H9 (cell line): ENCODE data around the gene RNF32. TPM values are rescaled to one million over a fixed set of nuclear protein-coding genes. Genes with fewer than 3 reads are reported as not detected.

ENCODE experiments used
- DNase-seq: peaks from one replicate; pipeline ENCODE4 v3.0.0-alpha.2; 2017
- H2AFZ ChIP-seq: one replicate; pipeline ENCODE4 v1.6.1; 2013; ENCODE audit warnings: mild to moderate bottlenecking, low read length, control low read depth, moderate library complexity
- H2AK5ac ChIP-seq: 2 replicates; pipeline ENCODE4 v1.6.1; 2013; ENCODE audit warnings: low read length, control low read depth, mixed read lengths; ENCODE audit not compliant: insufficient read length
- H2BK120ac ChIP-seq: one replicate; pipeline ENCODE4 v1.6.1; 2013; ENCODE audit warnings: low read depth, mild to moderate bottlenecking, low read length, control low read depth, inconsistent platforms; ENCODE audit not compliant: poor library complexity, severe bottlenecking
- H2BK12ac ChIP-seq: 2 replicates; pipeline ENCODE4 v1.6.1; 2013; ENCODE audit warnings: low read length, control low read depth, mixed read lengths, low read depth; ENCODE audit not compliant: insufficient read length
- H2BK15ac ChIP-seq: 2 replicates; pipeline ENCODE4 v1.6.1; 2013; ENCODE audit warnings: low read depth, low read length, control low read depth
- H2BK20ac ChIP-seq: one replicate; pipeline ENCODE4 v1.6.1; 2013; ENCODE audit warnings: low read depth, mild to moderate bottlenecking, low read length, control low read depth, inconsistent platforms; ENCODE audit not compliant: poor library complexity, severe bottlenecking
- H2BK5ac ChIP-seq: 2 replicates; pipeline ENCODE4 v1.6.1; 2013; ENCODE audit warnings: low read length, control low read depth, mixed read lengths; ENCODE audit not compliant: insufficient read length
- H3K14ac ChIP-seq: 2 replicates; pipeline ENCODE4 v1.6.1; 2013; ENCODE audit warnings: low read length, control low read depth; ENCODE audit not compliant: insufficient read depth
- H3K18ac ChIP-seq: 2 replicates; pipeline ENCODE4 v1.6.1; 2013; ENCODE audit warnings: low read depth, mild to moderate bottlenecking, mixed read lengths, low read length, control low read depth; ENCODE audit not compliant: insufficient read length
- H3K23ac ChIP-seq: 2 replicates; pipeline ENCODE4 v1.6.1; 2013; ENCODE audit warnings: low read length, control low read depth, mixed read lengths, low read depth; ENCODE audit not compliant: insufficient read length
- H3K23me2 ChIP-seq: 2 replicates; pipeline ENCODE4 v1.6.1; 2013; ENCODE audit warnings: low read depth, mild to moderate bottlenecking, mixed read lengths, low read length, control low read depth; ENCODE audit not compliant: insufficient read length, poor library complexity, severe bottlenecking
- H3K27ac ChIP-seq: 2 replicates; pipeline ENCODE4 v1.5.1; 2013; ENCODE audit warnings: low read length, control low read depth, mixed read lengths, low read depth; ENCODE audit not compliant: insufficient read length
- H3K27me3 ChIP-seq: 2 replicates; pipeline ENCODE4 v1.6.1; 2013; ENCODE audit warnings: low read length, control low read depth, inconsistent platforms; ENCODE audit not compliant: insufficient read depth
- H3K4ac ChIP-seq: 2 replicates; pipeline ENCODE4 v1.6.1; 2013; ENCODE audit warnings: low read depth, mild to moderate bottlenecking, control low read depth, inconsistent platforms, low read length, moderate library complexity
- H3K4me1 ChIP-seq: 2 replicates; pipeline ENCODE4 v1.6.1; 2013; ENCODE audit warnings: low read length, control low read depth, inconsistent platforms; ENCODE audit not compliant: insufficient read depth
- H3K4me2 ChIP-seq: 2 replicates; pipeline ENCODE4 v1.6.1; 2013; ENCODE audit warnings: low read length, control low read depth, mixed read lengths; ENCODE audit not compliant: insufficient read length, insufficient read depth
- H3K56ac ChIP-seq: 2 replicates; pipeline ENCODE4 v1.6.1; 2013; ENCODE audit warnings: low read depth, mild to moderate bottlenecking, mixed read lengths, low read length, control low read depth; ENCODE audit not compliant: insufficient read length
- H3K79me1 ChIP-seq: 2 replicates; pipeline ENCODE4 v1.6.1; 2013; ENCODE audit warnings: low read depth, mild to moderate bottlenecking, moderate library complexity, low read length, control low read depth, inconsistent platforms; ENCODE audit not compliant: insufficient read depth, poor library complexity, severe bottlenecking
- H3K79me2 ChIP-seq: 2 replicates; pipeline ENCODE4 v1.6.1; 2013; ENCODE audit warnings: low read length, control low read depth, inconsistent platforms; ENCODE audit not compliant: insufficient read depth
- H3K9ac ChIP-seq: 2 replicates; pipeline ENCODE4 v1.6.1; 2013; ENCODE audit warnings: low read length, control low read depth, mixed read lengths; ENCODE audit not compliant: insufficient read length; ENCODE audit errors: extremely low read depth
- H3K9me3 ChIP-seq: one replicate; pipeline ENCODE4 v1.6.1; 2013; ENCODE audit warnings: low read depth, low read length, inconsistent platforms; ENCODE audit not compliant: control insufficient read depth
- H3T11ph ChIP-seq: one replicate; pipeline ENCODE4 v1.6.1; 2013; ENCODE audit warnings: mild to moderate bottlenecking, low read length, control low read depth, inconsistent platforms
- H4K20me1 ChIP-seq: one replicate; pipeline ENCODE4 v1.6.1; 2013; ENCODE audit not compliant: control insufficient read depth, insufficient read length, insufficient read depth
- H4K5ac ChIP-seq: 2 replicates; pipeline ENCODE4 v1.6.1; 2013; ENCODE audit warnings: low read depth, mild to moderate bottlenecking, mixed read lengths, low read length, control low read depth; ENCODE audit not compliant: insufficient read length
- H4K8ac ChIP-seq: replicated peaks from 2 replicates; pipeline ENCODE4 v1.6.1; 2013; ENCODE audit warnings: low read length, control low read depth, mixed read lengths, low read depth; ENCODE audit not compliant: insufficient read length
- H4K91ac ChIP-seq: 2 replicates; pipeline ENCODE4 v1.6.1; 2013; ENCODE audit warnings: low read depth, mild to moderate bottlenecking, moderate library complexity, mixed read lengths, low read length, control low read depth; ENCODE audit not compliant: insufficient read length
- H3K27ac Mint-ChIP-seq, 3 experiments: 2 replicates in 2 of 3; 3 replicates in 1 of 3; pipeline ENCODE4 v1.8.0; 2020 to 2021; ENCODE audit warnings: mixed read lengths in 3 of 3, mild to moderate bottlenecking in 1 of 3, moderate library complexity in 1 of 3
- H3K27me3 Mint-ChIP-seq: 2 replicates; pipeline ENCODE4 v1.8.0; 2021; ENCODE audit warnings: low read depth, mild to moderate bottlenecking, moderate library complexity, mixed read lengths
- H3K36me3 Mint-ChIP-seq, 3 experiments: 2 replicates in 2 of 3; 3 replicates in 1 of 3; pipeline ENCODE4 v1.8.0; 2020 to 2021; ENCODE audit warnings: low read depth in 3 of 3, mixed read lengths in 3 of 3; ENCODE audit not compliant: insufficient read depth in 1 of 3
- H3K4me1 Mint-ChIP-seq, 2 experiments: 2 replicates each; pipeline ENCODE4 v1.8.0; 2020; ENCODE audit warnings: mixed read lengths in 2 of 2
- H3K4me3 Mint-ChIP-seq, 2 experiments: 2 replicates in 1 of 2; 3 replicates in 1 of 2; pipeline ENCODE4 v1.8.0; 2020 to 2021; ENCODE audit warnings: mild to moderate bottlenecking in 2 of 2, mixed read lengths in 2 of 2, moderate library complexity in 1 of 2
- H3K9me3 Mint-ChIP-seq, 2 experiments: 2 replicates in 1 of 2; 3 replicates in 1 of 2; pipeline ENCODE4 v1.8.0; 2020; ENCODE audit warnings: mild to moderate bottlenecking in 2 of 2, mixed read lengths in 2 of 2, moderate library complexity in 1 of 2
- CTCF ChIP-seq: fragments of 200-600 bp; sonication (generic); conservative IDR thresholded peaks from 3 replicates; pipeline ENCODE4 v1.8.0; 2021; ENCODE audit warnings: antibody characterized with exemption, mild to moderate bottlenecking
- WGBS: extraction: QIAGEN DNeasy Blood & Tissue Kit; methylation state at CpG from one replicate; pipeline ENCODE4 v1.1.7; 2013; ENCODE audit warnings: missing lambda C conversion rate, low lambda C conversion rate, mixed read lengths; ENCODE audit not compliant: insufficient read length; ENCODE audit errors: extremely low coverage; 5-methylcytosine and 5-hydroxymethylcytosine counted together
- total RNA-seq: library from RNA; stranded (reverse); gene quantifications from 2 replicates; pipeline ENCODE4 v1.2.1, GENCODE V29; 2021

RNF32 gene
- total RNA-seq, 1 experiment from 2014 or later: 0.90 TPM

- H3K23me2 ChIP-seq: no peaks in the 10 kb centered on the region
These were observed 43.7 kb downstream of the RNF32 start for GRCh38 chr7:156684251-156684650.

More at GRCh38 chr7:156684251-156684650, 43.7 kb downstream of the RNF32 start:
- WGBS: no CpG with 5 or more reads among the region's 10 CpGs
- Histone ChIP-seq H3T11ph (no peak overlapping the region), H3K4me2 (no peak overlapping the region), H3K23ac (no peak overlapping the region), H2BK15ac (no peak overlapping the region), H2BK120ac (no peak overlapping the region), H3K14ac (peak overlapping the region; percentile 22; the same call in 1 of the 2 replicates), H3K27me3 (no peaks in the 10 kb centered on the region), H2AFZ (no peak overlapping the region), H3K18ac (no peak overlapping the region), H3K4me1 (no peaks in the 10 kb centered on the region), H4K20me1 (no peaks in the 10 kb centered on the region), H3K9ac (no peak overlapping the region), H3K79me2 (no peaks in the 10 kb centered on the region), H3K56ac (no peak overlapping the region), H4K8ac (no peak overlapping the region), H4K91ac (no peak overlapping the region), H2BK20ac (no peak overlapping the region), H3K9me3 (no peaks in the 10 kb centered on the region), H2BK12ac (no peak overlapping the region), H3K4ac (no peak overlapping the region), H4K5ac (no peak overlapping the region), H3K79me1 (no peaks in the 10 kb centered on the region), H2BK5ac (no peak overlapping the region), H2AK5ac (no peak overlapping the region), H3K27ac (no peak overlapping the region)
- Mint-ChIP-seq H3K27me3 (no peaks in the 10 kb centered on the region), H3K9me3 (no peaks in the 10 kb centered on the region), H3K4me3 (no peak overlapping the region), H3K27ac (peak overlapping the region in 1 of 3 experiments; percentile 47; a peak in 2 of 7 replicates), H3K36me3 (peaks cover 0 to 15% (median 6%) of the 10 kb centered on the region in 3 experiments; a peak in 5 of 7 replicates), H3K4me1 (no peaks in the 10 kb centered on the region)
- no peak for DNase-seq
- no peak for TF ChIP-seq CTCF
